Colonic mucosa (tissue), 4 donors: ENCODE results near the gene TBCA. TPM values are rescaled to one million over a fixed set of nuclear protein-coding genes. Genes with fewer than 3 reads are reported as not detected.
"Not testable (repeated sequence)": the region's sequence is repeated elsewhere in the genome, so short reads cannot be mapped to it uniquely, and the experiment has no call there.

ENCODE experiments used
- DNase-seq: peaks from one replicate; pipeline ENCODE4 v3.0.0-alpha.2; 2020
- H3K27ac ChIP-seq: fragments of 200-600 bp; one replicate; pipeline ENCODE4 v1.8.0; 2021
- H3K27me3 ChIP-seq: fragments of 200-600 bp; one replicate; pipeline ENCODE4 v1.8.0; 2021
- H3K36me3 ChIP-seq: fragments of 200-600 bp; one replicate; pipeline ENCODE4 v1.8.0; 2021
- H3K4me1 ChIP-seq: fragments of 200-600 bp; one replicate; pipeline ENCODE4 v1.8.0; 2021; ENCODE audit warnings: mild to moderate bottlenecking
- H3K4me3 ChIP-seq: fragments of 200-600 bp; one replicate; pipeline ENCODE4 v1.8.0; 2021
- H3K9ac ChIP-seq, 2 donors: one replicate each; pipeline ENCODE4 v1.7.0; 2013; ENCODE audit warnings: control low read depth in 2 of 2, low read depth in 2 of 2, low read length in 2 of 2
- H3K9me3 ChIP-seq: fragments of 200-600 bp; one replicate; pipeline ENCODE4 v1.8.0; 2021
- intact Hi-C: fragments of 100-400 bp; cut with DNase I; formaldehyde crosslinking; loops from one replicate; pipeline ENCODE4 v1.14.1; 2022
- total RNA-seq, 2 donors: library from RNA; stranded (reverse); fragmentation: NEBNext Ultra II Directional in 1 of 2; extraction: Animal tissue kit (Norgen Biotek cat#: 25700) in 1 of 2; gene quantifications; one replicate each; pipeline ENCODE4 v1.2.1, GENCODE V29; 2021
- TF ChIP-seq, protein P1 (sequence below): fragments of 200-600 bp; IDR thresholded peaks from one replicate; pipeline ENCODE4 v1.8.0; 2022; ENCODE audit warnings: antibody characterized with exemption, mild to moderate bottlenecking
- donor health status: healthy.
- donor health status: DM: no; HTN: no; CAD: no.
- donor health status: DM: no; HTN: no; CAD: no.

Gene TBCA
- total RNA-seq, 2 donors from 2014 or later = 123 to 155 TPM

DNA sequence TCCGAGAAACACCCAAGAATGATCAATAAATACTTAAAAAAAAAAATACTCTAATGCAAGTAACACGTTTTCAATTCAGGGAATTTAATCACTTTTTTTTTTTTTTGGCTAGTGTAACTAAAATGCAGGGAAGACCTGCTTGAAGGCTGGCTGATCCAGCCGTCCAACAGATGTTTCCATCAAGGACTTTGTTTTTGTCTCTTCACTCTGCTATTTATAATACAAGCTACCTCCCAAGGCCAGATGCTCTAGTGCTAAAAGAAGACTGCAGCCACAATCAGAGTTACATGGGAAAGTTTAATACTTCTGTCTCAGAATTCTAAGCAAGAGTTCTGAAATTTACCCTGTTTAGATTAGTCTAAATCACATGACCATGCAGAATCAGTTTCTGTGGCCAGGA lies 14.5 kb downstream of the TBCA start:
- Histone ChIP-seq H3K9ac (no peak overlapping the region), H3K4me3 (no peak overlapping the region), H3K9me3 (no peaks in the 10 kb centered on the region), H3K4me1 (no peaks in the 10 kb centered on the region), H3K27ac (no peak overlapping the region), H3K27me3 (no peaks in the 10 kb centered on the region), H3K36me3 (no peaks in the 10 kb centered on the region)
- intact Hi-C loops = no loop called here
- no peak for DNase-seq
- TF ChIP-seq, protein P1, sequence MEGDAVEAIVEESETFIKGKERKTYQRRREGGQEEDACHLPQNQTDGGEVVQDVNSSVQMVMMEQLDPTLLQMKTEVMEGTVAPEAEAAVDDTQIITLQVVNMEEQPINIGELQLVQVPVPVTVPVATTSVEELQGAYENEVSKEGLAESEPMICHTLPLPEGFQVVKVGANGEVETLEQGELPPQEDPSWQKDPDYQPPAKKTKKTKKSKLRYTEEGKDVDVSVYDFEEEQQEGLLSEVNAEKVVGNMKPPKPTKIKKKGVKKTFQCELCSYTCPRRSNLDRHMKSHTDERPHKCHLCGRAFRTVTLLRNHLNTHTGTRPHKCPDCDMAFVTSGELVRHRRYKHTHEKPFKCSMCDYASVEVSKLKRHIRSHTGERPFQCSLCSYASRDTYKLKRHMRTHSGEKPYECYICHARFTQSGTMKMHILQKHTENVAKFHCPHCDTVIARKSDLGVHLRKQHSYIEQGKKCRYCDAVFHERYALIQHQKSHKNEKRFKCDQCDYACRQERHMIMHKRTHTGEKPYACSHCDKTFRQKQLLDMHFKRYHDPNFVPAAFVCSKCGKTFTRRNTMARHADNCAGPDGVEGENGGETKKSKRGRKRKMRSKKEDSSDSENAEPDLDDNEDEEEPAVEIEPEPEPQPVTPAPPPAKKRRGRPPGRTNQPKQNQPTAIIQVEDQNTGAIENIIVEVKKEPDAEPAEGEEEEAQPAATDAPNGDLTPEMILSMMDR = no peak

- Histone ChIP-seq H3K4me1 (no peaks in the 10 kb centered on the region), H3K9ac (no peak overlapping the region), H3K36me3 (no peaks in the 10 kb centered on the region), H3K9me3 (no peaks in the 10 kb centered on the region), H3K27ac (no peak overlapping the region), H3K4me3 (no peak overlapping the region), H3K27me3 (no peaks in the 10 kb centered on the region)
- TF ChIP-seq, protein P1 = no peak
- intact Hi-C loops = no loop called here
- DNase-seq = no peak
Observed at GRCh38 chr5:77758141-77758938, 17.8 kb downstream of the TBCA start.

DNA sequence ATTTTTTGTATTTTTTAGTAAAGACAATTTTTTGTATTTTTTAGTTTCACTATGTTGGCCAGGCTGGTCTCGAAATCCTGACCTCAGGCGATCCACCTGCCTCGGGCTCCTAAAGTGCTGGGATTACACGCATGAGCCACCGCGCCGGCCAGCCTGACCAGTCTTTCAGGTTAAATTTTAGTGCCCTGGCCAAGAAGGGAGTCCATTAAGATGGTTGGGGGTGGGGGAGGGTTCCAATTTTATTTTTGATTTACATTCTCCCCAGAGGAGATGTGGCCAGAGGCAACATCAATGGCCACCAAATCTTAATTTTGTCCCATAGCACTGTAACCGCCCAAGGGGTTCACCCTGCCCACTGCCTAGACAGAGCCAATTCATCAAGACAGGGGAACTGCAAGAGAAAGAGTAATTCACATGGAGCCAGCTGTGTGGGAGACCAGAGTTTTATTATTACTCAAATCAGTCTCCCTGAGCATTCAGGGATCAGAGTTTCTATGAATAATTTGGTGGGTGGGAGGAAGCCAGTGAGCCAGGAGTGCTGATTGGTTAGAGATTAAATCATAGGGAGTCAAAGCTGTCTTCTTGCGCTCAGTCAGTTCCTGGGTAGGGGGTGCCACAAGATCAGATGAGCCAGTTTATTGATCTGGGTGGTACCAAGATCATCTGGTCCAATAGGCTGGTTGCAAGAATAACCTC lies 24.7 kb downstream of the TBCA start:
- Histone ChIP-seq H3K4me1 (no peaks in the 10 kb centered on the region), H3K36me3 (no peaks in the 10 kb centered on the region), H3K27me3 (no peaks in the 10 kb centered on the region), H3K9ac (no peak overlapping the region), H3K4me3 (no peak overlapping the region), H3K9me3 (no peaks in the 10 kb centered on the region), H3K27ac (no peak overlapping the region)
- TF ChIP-seq, protein P1 = no peak
- intact Hi-C loops = no loop called here
- DNase-seq = no peak

DNA sequence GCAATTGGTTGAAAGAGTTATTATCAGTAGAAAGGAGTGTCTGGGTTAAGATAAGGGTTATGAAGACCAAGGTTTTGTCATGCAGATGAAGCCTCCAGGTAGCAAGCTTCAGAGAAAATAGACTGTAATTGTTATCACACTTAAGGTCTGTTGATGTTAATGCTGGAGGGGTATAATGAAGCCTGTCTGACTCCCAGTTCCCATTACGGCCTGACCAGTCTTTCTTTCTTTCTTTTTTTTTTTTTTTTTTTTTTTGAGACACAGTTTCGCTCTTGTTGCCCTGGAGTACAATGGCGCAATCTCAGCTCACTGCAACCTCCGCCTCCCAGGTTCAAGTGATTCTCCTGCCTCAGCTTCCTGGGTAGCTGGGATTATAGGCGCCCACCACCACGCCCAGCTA lies 25.2 kb downstream of the TBCA start:
- H3K9ac ChIP-seq, H3K4me3 ChIP-seq, H3K4me1 ChIP-seq, intact Hi-C loops, H3K9me3 ChIP-seq, DNase-seq, H3K27ac ChIP-seq, H3K27me3 ChIP-seq, H3K36me3 ChIP-seq: not testable (repeated sequence)

DNA sequence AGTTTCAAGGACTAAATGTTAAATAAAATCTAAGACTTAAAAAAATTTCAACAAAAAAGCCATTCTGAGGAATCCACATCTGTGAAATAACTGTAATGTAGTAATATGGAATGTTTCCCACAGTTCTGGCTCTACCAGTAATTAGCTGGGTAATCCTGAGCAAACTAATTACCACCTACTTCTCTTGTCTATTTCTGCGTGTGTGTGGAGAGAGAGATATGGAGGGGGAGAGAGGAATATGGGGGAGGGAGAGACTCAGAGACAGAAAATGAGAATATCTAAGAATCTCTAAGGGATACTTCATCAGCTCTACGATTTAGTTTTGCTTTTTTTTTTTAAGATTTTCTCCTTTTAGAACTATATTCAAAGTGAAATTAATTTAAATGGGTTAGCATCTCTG lies 28.0 kb downstream of the TBCA start:
- no peaks in the 10 kb centered on the region for H3K27me3 ChIP-seq
- H3K9me3 ChIP-seq = no peaks in the 10 kb centered on the region
- intact Hi-C loops = no loop called here
- TF ChIP-seq, protein P1 = no peak
- H3K4me1 ChIP-seq = no peaks in the 10 kb centered on the region
- H3K9ac ChIP-seq = no peak overlapping the region
- H3K36me3 ChIP-seq = no peaks in the 10 kb centered on the region
- no peak overlapping the region for H3K4me3 ChIP-seq
- H3K27ac ChIP-seq = no peak overlapping the region
- DNase-seq = no peak

- Histone ChIP-seq H3K27me3 (no peaks in the 10 kb centered on the region), H3K27ac (no peak overlapping the region), H3K9me3 (no peaks in the 10 kb centered on the region), H3K4me1 (no peaks in the 10 kb centered on the region), H3K4me3 (no peak overlapping the region), H3K9ac (no peak overlapping the region), H3K36me3 (no peaks in the 10 kb centered on the region)
- DNase-seq = no peak
- TF ChIP-seq, protein P1 = no peak
- intact Hi-C loops = no loop called here
Observed at GRCh38 chr5:77744116-77744515, 32.0 kb downstream of the TBCA start.
